Peyer's patch (tissue), 4 donors: ENCODE data around the gene NHSL1.

Experiments used
- CTCF ChIP-seq, 6 experiments: fragments of 450-650 bp in 4 of 6; fragments of 200-600 bp in 2 of 6; sonication (generic) in 1 of 6; IDR thresholded peaks; one replicate each; pipeline ENCODE4 v1.5.1; 2017 to 2019; ENCODE audit warnings: antibody characterized with exemption in 6 of 6, mild to moderate bottlenecking in 3 of 6, moderate library complexity in 1 of 6
- POLR2A ChIP-seq, 2 donors: fragments of 450-650 bp; IDR thresholded peaks; one replicate each; pipeline ENCODE4 v1.5.1; 2017; ENCODE audit warnings: antibody characterized with exemption in 2 of 2, mild to moderate bottlenecking in 2 of 2, moderate library complexity in 2 of 2

- TF ChIP-seq CTCF (IDR thresholded peaks at IDR 0.05) (no peak), POLR2A (IDR thresholded peaks at IDR 0.05) (no peak)
Measured at GRCh38 chr6:138427701-138428100, 71.6 kb downstream of the NHSL1 start.
